CD14-positive monocyte (primary cell): Measurements from ENCODE around the gene GPA33. TPM values are rescaled to one million over a fixed set of nuclear protein-coding genes. Genes with fewer than 3 reads are reported as not detected.

ENCODE experiments used
- DNase-seq, 3 donors: peaks; one replicate each; pipeline ENCODE4 v3.0.0-alpha.2; 2011 to 2022
- H2AFZ ChIP-seq: 2 replicates; pipeline ENCODE4 v1.6.0; 2012; ENCODE audit warnings: mild to moderate bottlenecking, low read depth, low read length, inconsistent platforms; ENCODE audit not compliant: insufficient read depth, poor library complexity, severe bottlenecking
- H3K27ac ChIP-seq, 2 donors: 1 replicate in 1 of 2; 2 replicates in 1 of 2; pipeline ENCODE4 v1.5.1; 2012 to 2013; ENCODE audit warnings: low read length in 2 of 2, control low read depth in 1 of 2, inconsistent platforms in 1 of 2, low read depth in 1 of 2, mild to moderate bottlenecking in 1 of 2
- H3K27me3 ChIP-seq, 2 donors: one replicate each; pipeline versions ENCODE4 v1.6.0 to v1.6.1; 2011 to 2013; ENCODE audit warnings: low read length in 2 of 2; ENCODE audit not compliant: control insufficient read depth in 2 of 2, insufficient read depth in 2 of 2
- H3K36me3 ChIP-seq, 2 donors: replicated peaks in 1 of 2; 1 replicate in 1 of 2; 2 replicates in 1 of 2; pipeline versions ENCODE4 v1.5.1 to v1.6.1; 2012 to 2013; ENCODE audit warnings: low read length in 2 of 2, control low read depth in 1 of 2, inconsistent platforms in 1 of 2, mild to moderate bottlenecking in 1 of 2; ENCODE audit not compliant: insufficient read depth in 2 of 2, control insufficient read depth in 1 of 2
- H3K4me1 ChIP-seq, 2 donors: 1 replicate in 1 of 2; 2 replicates in 1 of 2; pipeline versions ENCODE4 v1.5.1 to v1.6.1; 2012 to 2013; ENCODE audit warnings: low read length in 2 of 2, control low read depth in 1 of 2, inconsistent platforms in 1 of 2, mild to moderate bottlenecking in 1 of 2, moderate library complexity in 1 of 2; ENCODE audit not compliant: insufficient read depth in 2 of 2, control insufficient read depth in 1 of 2
- H3K4me2 ChIP-seq: replicated peaks from 2 replicates; pipeline ENCODE3; 2012; ENCODE audit warnings: low read length, moderate library complexity, mild to moderate bottlenecking; ENCODE audit not compliant: poor library complexity, severe bottlenecking; ENCODE audit errors: extremely low read depth
- H3K4me3 ChIP-seq, 3 experiments: fragments of 200-600 bp in 1 of 3; sonication (generic) in 1 of 3; replicated peaks in 1 of 3; 1 replicate in 2 of 3; 2 replicates in 1 of 3; pipeline ENCODE4 v1.5.1; 2011 to 2013; ENCODE audit warnings: low read length in 3 of 3, mild to moderate bottlenecking in 3 of 3, control low read depth in 2 of 3, low read depth in 2 of 3, inconsistent platforms in 1 of 3, moderate library complexity in 1 of 3
- H3K79me2 ChIP-seq: 2 replicates; pipeline ENCODE4 v1.6.0; 2012; ENCODE audit warnings: mild to moderate bottlenecking, control low read depth, inconsistent platforms, low read length, moderate library complexity; ENCODE audit not compliant: insufficient read depth
- H3K9ac ChIP-seq: 2 replicates; pipeline ENCODE4 v1.6.0; 2017; ENCODE audit warnings: low read length, mild to moderate bottlenecking; ENCODE audit not compliant: insufficient read depth, poor library complexity, severe bottlenecking
- H3K9me3 ChIP-seq, 2 donors: replicated peaks in 1 of 2; 1 replicate in 1 of 2; 2 replicates in 1 of 2; pipeline versions ENCODE4 v1.5.1 to v1.6.1; 2012 to 2013; ENCODE audit warnings: low read length in 2 of 2, control low read depth in 1 of 2; ENCODE audit not compliant: control insufficient read depth in 1 of 2, insufficient read depth in 1 of 2
- H4K20me1 ChIP-seq: 2 replicates; pipeline ENCODE4 v1.6.0; 2012; ENCODE audit warnings: mild to moderate bottlenecking, low read length, control low read depth, moderate library complexity; ENCODE audit not compliant: insufficient read depth
- H3K27ac Mint-ChIP-seq, 7 donors: one replicate each; pipeline ENCODE4 v1.8.0; 2020; ENCODE audit warnings: mild to moderate bottlenecking in 7 of 7, mixed read lengths in 7 of 7, moderate library complexity in 6 of 7, inconsistent platforms in 2 of 7
- H3K27me3 Mint-ChIP-seq, 3 donors: one replicate each; pipeline ENCODE4 v1.8.0; 2021 to 2022; ENCODE audit warnings: low read depth in 3 of 3, mild to moderate bottlenecking in 3 of 3, mixed read lengths in 3 of 3, moderate library complexity in 3 of 3, inconsistent platforms in 1 of 3
- H3K36me3 Mint-ChIP-seq, 2 donors: one replicate each; pipeline ENCODE4 v1.8.0; 2020; ENCODE audit warnings: mixed read lengths in 2 of 2, inconsistent platforms in 1 of 2, mild to moderate bottlenecking in 1 of 2
- H3K4me1 Mint-ChIP-seq: one replicate; pipeline ENCODE4 v1.8.0; 2020; ENCODE audit warnings: mild to moderate bottlenecking, mixed read lengths
- H3K4me3 Mint-ChIP-seq, 2 donors: one replicate each; pipeline ENCODE4 v1.8.0; 2020; ENCODE audit warnings: mild to moderate bottlenecking in 2 of 2, mixed read lengths in 2 of 2, moderate library complexity in 1 of 2
- H3K9me3 Mint-ChIP-seq, 7 donors: one replicate each; pipeline ENCODE4 v1.8.0; 2020 to 2022; ENCODE audit warnings: mixed read lengths in 7 of 7, mild to moderate bottlenecking in 6 of 7, moderate library complexity in 6 of 7, inconsistent platforms in 2 of 7
- CTCF ChIP-seq: fragments of 200-600 bp; IDR thresholded peaks from one replicate; pipeline ENCODE4 v1.8.0; 2022; ENCODE audit warnings: antibody characterized with exemption, mild to moderate bottlenecking
- WGBS: methylation state at CpG from one replicate; pipeline ENCODE4 v1.1.5; 2013; ENCODE audit warnings: missing lambda C conversion rate; ENCODE audit not compliant: insufficient coverage; 5-methylcytosine and 5-hydroxymethylcytosine counted together
- intact Hi-C, 2 donors: fragments of 100-400 bp; cut with micrococcal nuclease; formaldehyde crosslinking; loops; one replicate each; pipeline versions ENCODE4 v1.15.0 to v1.15.1; 2023
- polyA plus RNA-seq, 3 donors: library from polyadenylated mRNA; depleted of rRNA in 1 of 3; unstranded in 2 of 3; stranded (reverse) in 1 of 3; fragments of 300-500 nt in 2 of 3; fragments of >200 nt in 1 of 3; fragmentation: Illumina TruSeq in 2 of 3; gene quantifications; 1 replicate in 2 of 3; 2 replicates in 1 of 3; pipeline ENCODE4 v1.2.3, GENCODE V29; 2012 to 2021

Gene GPA33
- polyA plus RNA-seq, 3 donors: 0.84 to 1.8 (median 1.8) TPM

GRCh38 chr1:167064621-167065020 is 25.6 kb downstream of the GPA33 start:
- H3K9ac ChIP-seq: no peak overlapping the region
- peaks cover 0 to 2% (median 0%) of the 10 kb centered on the region in 7 donors for H3K9me3 Mint-ChIP-seq

GRCh38 chr1:167061073-167061464 is 29.1 kb downstream of the GPA33 start:
- Mint-ChIP-seq H3K27ac (no peak overlapping the region), H3K36me3 (no peaks in the 10 kb centered on the region), H3K9me3 (peaks cover 0 to 2% (median 0%) of the 10 kb centered on the region in 7 donors), H3K4me1 (peaks cover 6% of the 10 kb centered on the region), H3K27me3 (peaks cover 4 to 6% (median 5%) of the 10 kb centered on the region in 3 donors), H3K4me3 (no peak overlapping the region)
- H3K9me3 ChIP-seq: no peaks in the 10 kb centered on the region
- no peaks in the 10 kb centered on the region for H4K20me1 ChIP-seq
- H3K9ac ChIP-seq: no peak overlapping the region
- no peak for DNase-seq
- H3K4me2 ChIP-seq: no peak overlapping the region
- intact Hi-C loops: loop anchor here (10.0 kb wide), 4 partner anchors 164 to 634 kb away; partner anchors contain the start of gene POU2F1 (in 1 of the 2)
- no peaks in the 10 kb centered on the region for H3K36me3 ChIP-seq
- H3K27me3 ChIP-seq: no peaks in the 10 kb centered on the region
- peaks cover 4 to 6% of the 10 kb centered on the region in 2 donors for H3K4me1 ChIP-seq
- no peaks in the 10 kb centered on the region for H3K79me2 ChIP-seq
- H3K27ac ChIP-seq: no peak overlapping the region
- H2AFZ ChIP-seq: no peak overlapping the region
- TF ChIP-seq CTCF: no peak
- H3K4me3 ChIP-seq: no peak overlapping the region
- 91% methylated on average over 2 of the region's 3 CpGs for WGBS

More at GRCh38 chr1:167064621-167065020, 25.6 kb downstream of the GPA33 start:
- H4K20me1 ChIP-seq: no peaks in the 10 kb centered on the region
- Mint-ChIP-seq H3K36me3 (no peaks in the 10 kb centered on the region), H3K27ac (peak overlapping the region in 1 of 7 donors; percentile 23), H3K4me3 (no peak overlapping the region), H3K4me1 (peaks cover 3% of the 10 kb centered on the region), H3K27me3 (peaks cover 0 to 8% (median 5%) of the 10 kb centered on the region in 3 donors)
- H3K27ac ChIP-seq: no peak overlapping the region
- no peak for DNase-seq
- intact Hi-C loops: loop anchor here (5.0 to 10.0 kb wide), 7 partner anchors 58 to 630 kb away; partner anchors contain the start of gene POU2F1 (in 1 of the 2)
- H3K4me2 ChIP-seq: no peak overlapping the region
- 100% methylated on average over 5 of the region's 9 CpGs for WGBS
- H2AFZ ChIP-seq: no peak overlapping the region
- H3K36me3 ChIP-seq: no peaks in the 10 kb centered on the region
- H3K27me3 ChIP-seq: no peaks in the 10 kb centered on the region
- no peak for TF ChIP-seq CTCF
- H3K4me3 ChIP-seq: no peak overlapping the region
- no peaks in the 10 kb centered on the region for H3K79me2 ChIP-seq
- H3K4me1 ChIP-seq: peaks cover 3 to 7% of the 10 kb centered on the region in 2 donors
- H3K9me3 ChIP-seq: no peaks in the 10 kb centered on the region
